Measurements from ENCODE around the gene JUN. TPM values are rescaled to one million over a fixed set of nuclear protein-coding genes. Genes with fewer than 3 reads are reported as not detected.

Gene JUN
- total and polyA plus RNA-seq, 2 of the 4 experiments (the other 2 are of a cell fraction), result 46.6 to 89.1 TPM

DNA sequence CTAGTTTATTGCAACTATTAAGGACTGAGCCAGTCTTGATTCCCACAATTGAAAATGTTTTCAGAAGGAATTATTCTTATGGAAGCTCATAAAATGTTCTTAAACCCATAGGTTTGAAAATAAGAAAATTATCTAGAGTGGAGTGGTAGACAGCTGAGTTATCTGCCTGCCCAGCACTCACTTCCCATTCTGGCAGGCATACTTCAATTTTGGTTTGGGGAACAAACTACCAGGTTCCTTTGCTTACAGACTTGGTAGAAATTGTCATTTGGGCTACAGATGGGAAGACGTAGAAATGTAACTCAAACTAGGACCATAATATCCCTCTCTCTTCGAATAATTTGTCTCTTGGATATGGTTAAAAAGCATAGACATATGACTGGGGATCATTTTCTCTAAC is 18.4 kb downstream of the JUN start:
- ATAC-seq (ENCODE audit: low read depth) (no peak), DNase-seq (no peak)
- H3K79me1 ChIP-seq (ENCODE audit: low read depth in 1 of 2, low read length in 2 of 2), result peaks cover 0 to 18% of the 10 kb centered on the region in 2 experiments; a peak in 2 of 4 replicates
- no peak overlapping the region for H3K9ac ChIP-seq (ENCODE audit: low read depth, low read length)
- no peaks in the 10 kb centered on the region for H3K9me3 ChIP-seq (ENCODE audit: control insufficient read depth, insufficient read depth, low read length)
- H2BK15ac ChIP-seq (ENCODE audit: low read depth, low read length), result peak overlapping the region; percentile 65
- POLR2A ChIA-PET (ENCODE audit: unreplicated experiment), result no interaction called here
- H2AK5ac ChIP-seq (ENCODE audit: low read depth, low read length), result peak overlapping the region; percentile 78; the same call in 1 of the 2 replicates
- H3K36me3 ChIP-seq (ENCODE audit: control insufficient read depth, insufficient read depth, low read length), result no peaks in the 10 kb centered on the region
- H4K91ac ChIP-seq (ENCODE audit: insufficient read depth, low read depth, low read length), result peak overlapping the region; percentile 56; the same call in 1 of the 2 replicates
- CTCF ChIA-PET, result no interaction called here
- H3K23ac ChIP-seq (ENCODE audit: low read depth, low read length), result peak overlapping the region; percentile 0; the same call in 1 of the 2 replicates
- H3K4ac ChIP-seq (ENCODE audit: low read depth, low read length), result peak overlapping the region; percentile 69
- H3K4me1 ChIP-seq (ENCODE audit: control insufficient read depth, insufficient read depth, low read length), result peaks cover 28% of the 10 kb centered on the region
- in situ Hi-C loops (cut with MboI; ENCODE audit: low sequenced_read_pairs), result no loop called here
- no peak overlapping the region for H3K4me3 ChIP-seq (ENCODE audit: insufficient read depth, low read depth, low read length)
- peak overlapping the region; percentile 100 for H2BK5ac ChIP-seq (ENCODE audit: low read depth, low read length, poor library complexity, severe bottlenecking)
- WGBS, 2 experiments (ENCODE audit: extremely low coverage in 2 of 2, insufficient read length in 1 of 2), result no CpG with 5 or more reads among the region's 2 CpGs
- H3K18ac ChIP-seq (ENCODE audit: low read depth, low read length), result peak overlapping the region; percentile 71; the same call in 1 of the 2 replicates
- H4K5ac ChIP-seq (ENCODE audit: low read depth, low read length), result peak overlapping the region; percentile 52; the same call in 1 of the 2 replicates
- H3K27me3 ChIP-seq (ENCODE audit: control insufficient read depth, insufficient read depth, low read length), result no peaks in the 10 kb centered on the region
- H2AK9ac ChIP-seq (replicated peaks; ENCODE audit: low read depth, low read length, poor library complexity), result no peak overlapping the region
- no TSS peak for BruUV-seq (replicated peaks)
- H3K56ac ChIP-seq (ENCODE audit: extremely low read depth, insufficient read depth, low read length), result no peak overlapping the region
- no peak overlapping the region for H3K4me2 ChIP-seq (ENCODE audit: low read depth, low read length)
- H3K14ac ChIP-seq (replicated peaks; ENCODE audit: low read depth, low read length), result 0 out of 2 replicates have a peak overlapping the region, but pooled peaks have one; percentile 23
- no peaks in the 10 kb centered on the region for H4K20me1 ChIP-seq (ENCODE audit: insufficient read depth, low read length)
- peak overlapping the region; percentile 28 for H2BK20ac ChIP-seq (ENCODE audit: low read depth, low read length)
- H2AFZ ChIP-seq (replicated peaks; ENCODE audit: low read length, poor library complexity), result no peak overlapping the region
- H3K27ac ChIP-seq (ENCODE audit: insufficient read depth, low read length), result no peak overlapping the region
- no peak for TF ChIP-seq FOS (IDR thresholded peaks at IDR 0.05; ENCODE audit: low read depth, low read length)
- TF ChIP-seq RCOR1 (IDR thresholded peaks at IDR 0.05; ENCODE audit: insufficient replicate concordance, low read length), result no peak
- no peak for TF ChIP-seq MXI1 (IDR thresholded peaks at IDR 0.05; ENCODE audit: borderline replicate concordance, low read depth, low read length)
- no peak for TF ChIP-seq BHLHE40 (IDR thresholded peaks at IDR 0.05; ENCODE audit: low read depth, low read length)
- TF ChIP-seq, protein P1, sequence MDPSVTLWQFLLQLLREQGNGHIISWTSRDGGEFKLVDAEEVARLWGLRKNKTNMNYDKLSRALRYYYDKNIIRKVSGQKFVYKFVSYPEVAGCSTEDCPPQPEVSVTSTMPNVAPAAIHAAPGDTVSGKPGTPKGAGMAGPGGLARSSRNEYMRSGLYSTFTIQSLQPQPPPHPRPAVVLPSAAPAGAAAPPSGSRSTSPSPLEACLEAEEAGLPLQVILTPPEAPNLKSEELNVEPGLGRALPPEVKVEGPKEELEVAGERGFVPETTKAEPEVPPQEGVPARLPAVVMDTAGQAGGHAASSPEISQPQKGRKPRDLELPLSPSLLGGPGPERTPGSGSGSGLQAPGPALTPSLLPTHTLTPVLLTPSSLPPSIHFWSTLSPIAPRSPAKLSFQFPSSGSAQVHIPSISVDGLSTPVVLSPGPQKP (IDR thresholded peaks at IDR 0.05; ENCODE audit: borderline replicate concordance, low read depth, low read length), result no peak
- TF ChIP-seq RAD21 (IDR thresholded peaks at IDR 0.05; ENCODE audit: low read length), result no peak
- H4K8ac ChIP-seq (ENCODE audit: low read depth in 2 of 2, low read length in 2 of 2), result peak overlapping the region; percentile 47 to 95; a peak in 2 of 4 replicates
- H2BK120ac ChIP-seq (ENCODE audit: low read depth, low read length), result peak overlapping the region; percentile 65
- peaks cover 11% of the 10 kb centered on the region for H3K9me1 ChIP-seq (ENCODE audit: insufficient read depth, low read length)
- dilution Hi-C loops (cut with HindIII; ENCODE audit: low sequenced_read_pairs, unreplicated experiment), result no loop called here
- intact Hi-C loops (cut with micrococcal nuclease), result loop anchor here (5.0 to 10.0 kb wide), 2 partner anchors 71 to 248 kb away; no protein-coding TSS in a partner anchor

All from IMR-90 (cell line).